Measurements from ENCODE around the gene KLHDC3.

The KLHDC3 gene

DNA sequence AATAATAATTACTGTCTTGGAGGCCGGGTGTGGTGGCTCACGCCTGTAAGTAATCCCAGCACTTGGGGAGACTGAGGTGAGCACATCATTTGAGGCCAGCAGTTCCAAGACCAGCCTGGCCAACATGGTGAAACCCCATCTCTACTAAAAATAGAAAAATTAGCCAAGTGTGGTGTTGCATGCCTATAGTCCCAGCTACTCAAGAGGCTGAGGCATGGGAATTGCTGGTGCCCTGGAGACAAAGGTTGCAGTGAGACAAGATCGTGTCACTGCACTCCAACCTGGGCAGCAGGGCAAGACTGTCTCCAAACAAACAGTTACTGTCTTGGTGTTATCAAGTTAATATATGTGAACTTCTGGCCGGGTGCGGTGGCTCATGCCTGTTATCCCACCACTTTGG lies 12.3 kb downstream of the KLHDC3 start:
- H3K4me3 ChIP-seq (replicated peaks; ENCODE audit: low read depth, low read length), result no peak overlapping the region
- DNase-seq (ENCODE audit: low read depth), result no peak
- TF ChIP-seq, protein P1, sequence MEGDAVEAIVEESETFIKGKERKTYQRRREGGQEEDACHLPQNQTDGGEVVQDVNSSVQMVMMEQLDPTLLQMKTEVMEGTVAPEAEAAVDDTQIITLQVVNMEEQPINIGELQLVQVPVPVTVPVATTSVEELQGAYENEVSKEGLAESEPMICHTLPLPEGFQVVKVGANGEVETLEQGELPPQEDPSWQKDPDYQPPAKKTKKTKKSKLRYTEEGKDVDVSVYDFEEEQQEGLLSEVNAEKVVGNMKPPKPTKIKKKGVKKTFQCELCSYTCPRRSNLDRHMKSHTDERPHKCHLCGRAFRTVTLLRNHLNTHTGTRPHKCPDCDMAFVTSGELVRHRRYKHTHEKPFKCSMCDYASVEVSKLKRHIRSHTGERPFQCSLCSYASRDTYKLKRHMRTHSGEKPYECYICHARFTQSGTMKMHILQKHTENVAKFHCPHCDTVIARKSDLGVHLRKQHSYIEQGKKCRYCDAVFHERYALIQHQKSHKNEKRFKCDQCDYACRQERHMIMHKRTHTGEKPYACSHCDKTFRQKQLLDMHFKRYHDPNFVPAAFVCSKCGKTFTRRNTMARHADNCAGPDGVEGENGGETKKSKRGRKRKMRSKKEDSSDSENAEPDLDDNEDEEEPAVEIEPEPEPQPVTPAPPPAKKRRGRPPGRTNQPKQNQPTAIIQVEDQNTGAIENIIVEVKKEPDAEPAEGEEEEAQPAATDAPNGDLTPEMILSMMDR (IDR thresholded peaks at IDR 0.05; ENCODE audit: low read length, missing control alignments), result no peak

DNA sequence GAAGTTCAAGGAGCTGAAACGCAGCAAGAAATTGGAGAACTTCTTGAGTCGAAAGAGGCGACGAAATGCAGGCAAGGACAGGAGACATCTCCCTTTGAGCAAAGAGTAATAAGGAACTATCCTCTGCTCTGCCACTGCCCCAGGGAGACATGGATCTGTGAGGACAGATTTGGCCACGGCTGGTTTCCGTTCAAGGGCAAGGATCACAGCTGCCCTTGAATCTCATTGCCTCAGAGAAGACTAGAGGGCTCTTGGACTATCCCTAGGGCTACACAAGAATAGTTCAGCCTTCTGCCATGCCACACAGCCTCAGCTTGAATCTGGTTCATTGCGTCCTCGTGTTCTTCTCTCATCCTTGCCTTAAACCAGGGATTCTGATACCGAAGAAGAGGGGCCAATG lies 15.1 kb downstream of the KLHDC3 start:
- TF ChIP-seq, protein P1 (IDR thresholded peaks at IDR 0.05; ENCODE audit: low read length, missing control alignments), result no peak
- no peak overlapping the region for H3K4me3 ChIP-seq (replicated peaks; ENCODE audit: low read depth, low read length)

DNA sequence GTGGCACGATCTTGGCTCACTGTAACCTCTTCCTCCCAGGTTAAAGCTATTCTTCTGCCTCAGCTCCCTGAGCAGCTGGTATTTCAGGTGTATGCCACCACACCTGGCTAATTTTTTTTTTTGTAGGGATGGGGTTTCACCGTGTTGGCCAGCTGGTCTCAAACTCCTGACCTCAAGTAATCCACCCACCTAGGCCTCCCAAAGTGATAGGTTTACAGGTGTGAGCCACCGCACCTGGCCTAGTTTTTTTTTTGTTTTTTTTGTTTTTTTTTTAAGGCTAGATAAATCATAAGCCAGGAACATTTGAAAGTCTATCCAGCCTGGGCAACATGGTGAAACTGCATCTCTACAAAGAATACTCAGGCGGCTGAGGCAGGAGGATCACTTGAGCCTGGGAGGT lies 18.3 kb downstream of the KLHDC3 start:
- TF ChIP-seq, protein P1 (IDR thresholded peaks at IDR 0.05; ENCODE audit: low read length, missing control alignments), result no peak
- no peak overlapping the region for H3K4me3 ChIP-seq (replicated peaks; ENCODE audit: low read depth, low read length)
- DNase-seq (ENCODE audit: low read depth), result no peak

More for the DNA sequence above, 15.1 kb downstream of the KLHDC3 start:
- DNase-seq (ENCODE audit: low read depth), result no peak

DNA sequence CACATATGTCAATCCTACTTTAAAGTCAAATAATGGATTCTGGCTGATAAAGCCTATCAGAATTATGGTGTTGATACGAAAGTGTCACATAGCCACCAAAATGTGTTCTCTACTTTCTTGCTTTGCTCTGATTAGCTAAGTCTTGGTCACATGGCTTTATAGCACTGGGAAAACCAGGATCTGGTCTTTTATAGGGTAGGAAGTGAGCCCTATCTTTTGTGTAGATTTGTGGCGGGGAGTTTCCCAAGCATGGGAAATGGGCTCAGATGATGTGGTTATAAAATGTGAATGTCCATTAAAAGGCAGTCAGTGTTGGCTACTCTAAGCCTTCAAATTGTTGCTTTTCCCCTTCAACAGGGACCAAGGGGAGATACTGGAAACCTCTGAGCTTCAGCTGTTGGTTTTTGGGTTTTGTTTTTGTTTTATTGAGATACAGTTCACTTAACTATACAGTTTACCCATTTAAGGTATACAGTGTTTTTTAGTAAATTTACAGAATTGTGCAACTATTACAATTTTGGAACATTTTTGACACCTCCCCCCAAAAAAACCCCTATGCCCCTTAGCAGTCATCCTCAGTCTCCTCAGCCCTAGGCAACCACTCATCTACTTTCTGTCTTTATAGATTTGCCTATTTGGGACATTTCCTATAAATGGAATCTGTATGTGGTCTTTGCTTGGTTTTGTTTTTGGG lies 19.6 kb downstream of the KLHDC3 start:
- no peak for DNase-seq (ENCODE audit: low read depth)
- TF ChIP-seq, protein P1 (IDR thresholded peaks at IDR 0.05; ENCODE audit: low read length, missing control alignments), result no peak
- H3K4me3 ChIP-seq (replicated peaks; ENCODE audit: low read depth, low read length), result no peak overlapping the region

DNA sequence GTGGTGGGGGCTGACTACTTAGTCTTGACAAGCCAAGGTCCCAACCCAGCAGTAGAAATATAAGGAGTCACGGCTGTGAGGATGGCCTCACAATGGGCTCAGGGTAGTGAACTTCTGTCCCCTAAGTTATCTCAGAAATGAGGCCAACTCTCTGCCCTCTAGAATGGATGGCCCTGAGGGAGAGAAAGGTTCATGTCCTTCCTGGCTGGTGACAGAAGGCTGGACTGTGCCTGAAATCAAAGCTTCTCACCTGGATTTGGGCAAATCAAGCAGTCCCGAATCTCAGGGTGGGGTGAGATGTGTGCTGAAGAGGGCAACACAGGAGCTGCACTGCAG lies 20.1 kb downstream of the KLHDC3 start:
- no peak overlapping the region for H3K4me3 ChIP-seq (replicated peaks; ENCODE audit: low read depth, low read length)
- no peak for DNase-seq (ENCODE audit: low read depth)
- TF ChIP-seq, protein P1 (IDR thresholded peaks at IDR 0.05; ENCODE audit: low read length, missing control alignments), result no peak

DNA sequence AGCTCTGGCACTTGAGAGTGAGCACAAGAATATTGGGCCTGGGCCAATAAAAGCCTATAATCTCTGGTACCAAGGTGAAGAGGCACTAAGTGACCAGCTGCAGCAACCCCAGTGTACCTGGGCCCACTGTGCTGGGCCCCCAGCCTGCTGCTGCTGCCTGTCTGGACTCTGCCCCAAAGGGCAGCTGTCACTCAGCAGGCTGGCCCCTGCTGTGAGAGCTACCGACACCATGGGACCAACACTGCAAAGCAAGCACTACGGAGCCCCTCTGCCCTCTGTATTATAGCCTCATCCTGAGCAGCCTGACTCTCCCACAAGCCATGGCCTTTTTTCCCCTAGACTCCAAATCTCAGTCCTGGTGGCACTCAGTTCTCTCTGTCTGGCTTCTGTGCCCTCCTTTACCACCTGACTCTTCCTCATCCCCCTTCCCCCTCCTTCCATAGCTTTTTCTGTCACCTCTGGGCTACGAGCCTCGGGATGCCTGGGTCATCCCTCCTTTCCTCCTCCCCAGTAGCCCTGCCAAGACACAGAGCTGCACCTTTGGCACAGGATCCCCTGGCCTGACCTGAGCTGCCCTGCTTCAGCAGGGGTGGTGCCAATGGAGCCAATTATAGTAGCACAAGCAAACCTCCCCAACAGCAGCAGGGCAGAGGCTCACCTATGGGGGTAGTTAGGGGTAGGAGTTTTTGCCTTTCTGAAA lies 21.6 kb downstream of the KLHDC3 start:
- no peak overlapping the region for H3K4me3 ChIP-seq (replicated peaks; ENCODE audit: low read depth, low read length)
- DNase-seq (ENCODE audit: low read depth), result no peak
- TF ChIP-seq, protein P1 (IDR thresholded peaks at IDR 0.05; ENCODE audit: low read length, missing control alignments), result no peak

DNA sequence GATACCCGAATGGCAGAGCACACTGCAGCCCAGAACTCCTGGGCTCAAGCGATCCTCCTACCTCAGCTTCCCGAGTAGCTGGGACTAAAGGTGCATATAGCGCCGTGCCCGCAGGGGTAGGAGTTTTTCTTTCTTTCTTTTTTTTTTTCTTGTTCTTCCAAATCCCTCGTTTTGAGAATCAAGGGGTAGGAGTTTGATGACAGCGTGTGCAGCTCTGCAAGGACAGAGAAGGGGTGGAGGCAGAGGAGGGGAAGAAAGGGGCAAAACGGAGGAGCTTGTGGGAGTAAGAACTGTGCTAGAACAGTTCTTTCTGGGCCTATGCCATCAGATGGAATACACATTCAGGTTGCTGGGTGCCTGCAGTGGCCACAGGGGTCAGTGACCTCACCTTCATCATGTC lies 22.7 kb downstream of the KLHDC3 start:
- TF ChIP-seq, protein P1 (IDR thresholded peaks at IDR 0.05; ENCODE audit: low read length, missing control alignments), result no peak
- DNase-seq (ENCODE audit: low read depth), result no peak
- no peak overlapping the region for H3K4me3 ChIP-seq (replicated peaks; ENCODE audit: low read depth, low read length)

Measured in fibroblast of pulmonary artery (primary cell).